Measurements from ENCODE around the gene UGT1A8.
"Not testable (repeated sequence)": the region's sequence is repeated elsewhere in the genome, so short reads cannot be mapped to it uniquely, and the experiment has no call there.

Gene UGT1A8

GRCh38 chr2:233617476-233617875 is at the start of gene UGT1A8:
UGT1A8 (plus strand) TSS chr2:233617633; CDS start chr2:233617708, 75 bp downstream.
- not testable (repeated sequence) for H3K4me3 ChIP-seq (ENCODE audit: low read depth, low read length); H3K27ac ChIP-seq (ENCODE audit: low read depth, low read length); H3K79me2 ChIP-seq (ENCODE audit: control insufficient read depth, insufficient read depth, low read length, unreplicated experiment); H2AFZ ChIP-seq (ENCODE audit: low read length, unreplicated experiment); H3K4me1 ChIP-seq (ENCODE audit: control insufficient read depth, insufficient read depth, low read length, unreplicated experiment); H3K36me3 ChIP-seq (ENCODE audit: insufficient read depth, low read length)
- peaks cover 23% of the 10 kb centered on the region; the same call in 1 of the 2 replicates for H3K27me3 ChIP-seq (ENCODE audit: insufficient read depth, low read length)

- no peaks in the 10 kb centered on the region for H3K36me3 ChIP-seq (ENCODE audit: insufficient read depth, low read length)
- H3K4me3 ChIP-seq (ENCODE audit: low read depth, low read length), result no peak overlapping the region
- H3K79me2 ChIP-seq (ENCODE audit: control insufficient read depth, insufficient read depth, low read length, unreplicated experiment), result peaks cover 2% of the 10 kb centered on the region
- no peak overlapping the region for H2AFZ ChIP-seq (ENCODE audit: low read length, unreplicated experiment)
- peaks cover 19% of the 10 kb centered on the region; the same call in 1 of the 2 replicates for H3K27me3 ChIP-seq (ENCODE audit: insufficient read depth, low read length)
- no peaks in the 10 kb centered on the region for H3K4me1 ChIP-seq (ENCODE audit: control insufficient read depth, insufficient read depth, low read length, unreplicated experiment)
- H3K27ac ChIP-seq (ENCODE audit: low read depth, low read length), result no peak overlapping the region
Measured at GRCh38 chr2:233571001-233571400, 46.4 kb upstream of the UGT1A8 start.

GRCh38 chr2:233571462-233571861 is 46.0 kb upstream of the UGT1A8 start:
- Histone ChIP-seq H3K79me2 (ENCODE audit: control insufficient read depth, insufficient read depth, low read length, unreplicated experiment) (no peaks in the 10 kb centered on the region), H3K27ac (ENCODE audit: low read depth, low read length) (no peak overlapping the region), H3K36me3 (ENCODE audit: insufficient read depth, low read length) (no peaks in the 10 kb centered on the region), H3K27me3 (ENCODE audit: insufficient read depth, low read length) (peaks cover 19% of the 10 kb centered on the region; the same call in 1 of the 2 replicates), H3K4me3 (ENCODE audit: low read depth, low read length) (no peak overlapping the region), H2AFZ (ENCODE audit: low read length, unreplicated experiment) (no peak overlapping the region), H3K4me1 (ENCODE audit: control insufficient read depth, insufficient read depth, low read length, unreplicated experiment) (no peaks in the 10 kb centered on the region)

- Histone ChIP-seq H3K79me2 (ENCODE audit: control insufficient read depth, insufficient read depth, low read length, unreplicated experiment) (no peaks in the 10 kb centered on the region), H3K4me1 (ENCODE audit: control insufficient read depth, insufficient read depth, low read length, unreplicated experiment) (no peaks in the 10 kb centered on the region), H3K4me3 (ENCODE audit: low read depth, low read length) (no peak overlapping the region), H3K36me3 (ENCODE audit: insufficient read depth, low read length) (no peaks in the 10 kb centered on the region), H2AFZ (ENCODE audit: low read length, unreplicated experiment) (no peak overlapping the region), H3K27ac (ENCODE audit: low read depth, low read length) (no peak overlapping the region), H3K27me3 (ENCODE audit: insufficient read depth, low read length) (peaks cover 19% of the 10 kb centered on the region; the same call in 1 of the 2 replicates)
Measured at GRCh38 chr2:233572468-233572867, 45.0 kb upstream of the UGT1A8 start.

GRCh38 chr2:233577341-233577740 is 40.1 kb upstream of the UGT1A8 start:
- H3K27me3 ChIP-seq (ENCODE audit: insufficient read depth, low read length); H3K4me3 ChIP-seq (ENCODE audit: low read depth, low read length); H3K4me1 ChIP-seq (ENCODE audit: control insufficient read depth, insufficient read depth, low read length, unreplicated experiment); H3K27ac ChIP-seq (ENCODE audit: low read depth, low read length); H3K36me3 ChIP-seq (ENCODE audit: insufficient read depth, low read length); H2AFZ ChIP-seq (ENCODE audit: low read length, unreplicated experiment); H3K79me2 ChIP-seq (ENCODE audit: control insufficient read depth, insufficient read depth, low read length, unreplicated experiment): not testable (repeated sequence)

- H3K79me2 ChIP-seq (ENCODE audit: control insufficient read depth, insufficient read depth, low read length, unreplicated experiment); H2AFZ ChIP-seq (ENCODE audit: low read length, unreplicated experiment); H3K36me3 ChIP-seq (ENCODE audit: insufficient read depth, low read length); H3K27ac ChIP-seq (ENCODE audit: low read depth, low read length); H3K4me1 ChIP-seq (ENCODE audit: control insufficient read depth, insufficient read depth, low read length, unreplicated experiment); H3K4me3 ChIP-seq (ENCODE audit: low read depth, low read length): not testable (repeated sequence)
- peaks cover 15% of the 10 kb centered on the region; the same call in 1 of the 2 replicates for H3K27me3 ChIP-seq (ENCODE audit: insufficient read depth, low read length)
Measured at GRCh38 chr2:233583217-233583965, 34.0 kb upstream of the UGT1A8 start.

- Histone ChIP-seq H2AFZ (ENCODE audit: low read length, unreplicated experiment) (no peak overlapping the region), H3K27me3 (ENCODE audit: insufficient read depth, low read length) (peaks cover 15% of the 10 kb centered on the region; the same call in 1 of the 2 replicates), H3K79me2 (ENCODE audit: control insufficient read depth, insufficient read depth, low read length, unreplicated experiment) (no peaks in the 10 kb centered on the region), H3K4me3 (ENCODE audit: low read depth, low read length) (no peak overlapping the region), H3K36me3 (ENCODE audit: insufficient read depth, low read length) (no peaks in the 10 kb centered on the region), H3K27ac (ENCODE audit: low read depth, low read length) (no peak overlapping the region), H3K4me1 (ENCODE audit: control insufficient read depth, insufficient read depth, low read length, unreplicated experiment) (no peaks in the 10 kb centered on the region)
Measured at GRCh38 chr2:233584210-233584609, 33.2 kb upstream of the UGT1A8 start.

- Histone ChIP-seq H3K27me3 (ENCODE audit: insufficient read depth, low read length) (peaks cover 15% of the 10 kb centered on the region; the same call in 1 of the 2 replicates), H3K4me3 (ENCODE audit: low read depth, low read length) (no peak overlapping the region), H3K4me1 (ENCODE audit: control insufficient read depth, insufficient read depth, low read length, unreplicated experiment) (no peaks in the 10 kb centered on the region), H3K79me2 (ENCODE audit: control insufficient read depth, insufficient read depth, low read length, unreplicated experiment) (no peaks in the 10 kb centered on the region), H3K36me3 (ENCODE audit: insufficient read depth, low read length) (no peaks in the 10 kb centered on the region), H2AFZ (ENCODE audit: low read length, unreplicated experiment) (no peak overlapping the region), H3K27ac (ENCODE audit: low read depth, low read length) (no peak overlapping the region)
Measured at GRCh38 chr2:233588400-233588799, 29.0 kb upstream of the UGT1A8 start.

- H3K36me3 ChIP-seq (ENCODE audit: insufficient read depth, low read length); H2AFZ ChIP-seq (ENCODE audit: low read length, unreplicated experiment); H3K27ac ChIP-seq (ENCODE audit: low read depth, low read length); H3K4me1 ChIP-seq (ENCODE audit: control insufficient read depth, insufficient read depth, low read length, unreplicated experiment); H3K4me3 ChIP-seq (ENCODE audit: low read depth, low read length); H3K79me2 ChIP-seq (ENCODE audit: control insufficient read depth, insufficient read depth, low read length, unreplicated experiment); H3K27me3 ChIP-seq (ENCODE audit: insufficient read depth, low read length): not testable (repeated sequence)
Measured at GRCh38 chr2:233592706-233593105, 24.7 kb upstream of the UGT1A8 start.

GRCh38 chr2:233593201-233593600 is 24.2 kb upstream of the UGT1A8 start:
- H3K27me3 ChIP-seq (ENCODE audit: insufficient read depth, low read length), result no peaks in the 10 kb centered on the region
- no peak overlapping the region for H3K4me3 ChIP-seq (ENCODE audit: low read depth, low read length)
- no peaks in the 10 kb centered on the region for H3K79me2 ChIP-seq (ENCODE audit: control insufficient read depth, insufficient read depth, low read length, unreplicated experiment)
- no peak overlapping the region for H2AFZ ChIP-seq (ENCODE audit: low read length, unreplicated experiment)
- H3K4me1 ChIP-seq (ENCODE audit: control insufficient read depth, insufficient read depth, low read length, unreplicated experiment), result no peaks in the 10 kb centered on the region
- no peaks in the 10 kb centered on the region for H3K36me3 ChIP-seq (ENCODE audit: insufficient read depth, low read length)
- no peak overlapping the region for H3K27ac ChIP-seq (ENCODE audit: low read depth, low read length)

GRCh38 chr2:233597522-233597921 is 19.9 kb upstream of the UGT1A8 start:
- Histone ChIP-seq H3K36me3 (ENCODE audit: insufficient read depth, low read length) (no peaks in the 10 kb centered on the region), H3K27me3 (ENCODE audit: insufficient read depth, low read length) (peaks cover 7% of the 10 kb centered on the region; the same call in 1 of the 2 replicates), H3K4me3 (ENCODE audit: low read depth, low read length) (no peak overlapping the region), H3K79me2 (ENCODE audit: control insufficient read depth, insufficient read depth, low read length, unreplicated experiment) (no peaks in the 10 kb centered on the region), H3K4me1 (ENCODE audit: control insufficient read depth, insufficient read depth, low read length, unreplicated experiment) (no peaks in the 10 kb centered on the region), H3K27ac (ENCODE audit: low read depth, low read length) (no peak overlapping the region), H2AFZ (ENCODE audit: low read length, unreplicated experiment) (no peak overlapping the region)

All from ACC112 (cell line).